A549 (cell line): ENCODE data around the gene ADTRP. TPM values are rescaled to one million over a fixed set of nuclear protein-coding genes. Genes with fewer than 3 reads are reported as not detected.

Experiments used
- ATAC-seq, 2 experiments: fragments of 200-7000 bp in 1 of 2; fragments of >200 bp in 1 of 2; cut with Nextera tagmentation in 1 of 2; cut with Tn5 transposase in 1 of 2; 3 replicates each; pipeline versions ENCODE4 v1.8.0 to v1.9.1; 2018 to 2020; ENCODE audit warnings: mild to moderate bottlenecking in 1 of 2, moderate library complexity in 1 of 2
- CTCF ChIA-PET: fragments of 300-600 bp; sonication (Branson Sonifier 250); formaldehyde crosslinking; extraction: SDS; loops from one replicate; lab custom pipeline; 2021; ENCODE audit warnings: antibody characterized with exemption, inconsistent platforms; lab: Yijun Ruan, JAX
- POLR2A ChIA-PET: fragments of 350-600 bp; formaldehyde crosslinking; extraction: SDS; loops from one replicate; lab custom pipeline; 2021; ENCODE audit warnings: antibody characterized with exemption, inconsistent platforms; lab: Yijun Ruan, JAX
- DNase-seq, 2 experiments: peaks; one replicate each; pipeline versions ENCODE4 v3.0.0 to v3.0.0-alpha.2; 2011 to 2016; ENCODE audit warnings: low read depth in 1 of 2, low spot score in 1 of 2
- FAIRE-seq: peaks from 2 replicates; lab custom pipeline; 2011; peaks lifted over from hg19 to GRCh38; lab: Jason Lieb, UNC
- H3K27ac ChIP-seq, 2 experiments: fragments of >200 bp; sonication (Bioruptor Twin); formaldehyde crosslinking; 3 replicates each; pipeline ENCODE4 v1.5.1; 2016 to 2017
- H3K4me1 ChIP-seq: fragments of >200 bp; sonication (Bioruptor Twin); formaldehyde crosslinking; 3 replicates; pipeline ENCODE4 v1.6.1; 2016
- H3K4me2 ChIP-seq: fragments of >200 bp; sonication (Bioruptor Twin); formaldehyde crosslinking; 3 replicates; pipeline ENCODE4 v1.6.1; 2016
- H3K4me3 ChIP-seq: fragments of >200 bp; sonication (Bioruptor Twin); formaldehyde crosslinking; 3 replicates; pipeline ENCODE4 v1.5.1; 2016
- H3K9me3 ChIP-seq: fragments of >200 bp; sonication (Bioruptor Twin); formaldehyde crosslinking; 3 replicates; pipeline ENCODE4 v1.6.1; 2016
- BHLHE40 ChIP-seq: IDR thresholded peaks from 2 replicates; pipeline ENCODE4 v1.6.1; 2012; ENCODE audit warnings: low read depth, low read length, inconsistent platforms
- CBX8 ChIP-seq: fragments of 200-600 bp; sonication (generic); IDR thresholded peaks from 2 replicates; pipeline ENCODE4 v1.6.1; 2016
- CEBPB ChIP-seq, 2 experiments: fragments of >200 bp in 1 of 2; sonication (Bioruptor Twin) in 1 of 2; formaldehyde crosslinking in 1 of 2; IDR thresholded peaks; 2 replicates each; pipeline ENCODE4 v1.6.1; 2012 to 2016
- CTCF ChIP-seq: fragments of >200 bp; sonication (Bioruptor Twin); formaldehyde crosslinking; IDR thresholded peaks from 3 replicates; pipeline ENCODE4 v1.5.1; 2016
- EHF ChIP-seq: fragments of 250-450 bp; sonication (Bioruptor Pico); IDR thresholded peaks from 2 replicates; pipeline ENCODE4 v1.5.0; 2020; ENCODE audit warnings: mild to moderate bottlenecking
- EP300 ChIP-seq, 2 experiments: fragments of >200 bp; sonication (Bioruptor Twin); formaldehyde crosslinking; IDR thresholded peaks; 2 replicates in 1 of 2; 3 replicates in 1 of 2; pipeline ENCODE4 v1.6.1; 2016 to 2017
- ESRRA ChIP-seq: fragments of 150-350 bp; IDR thresholded peaks from 2 replicates; pipeline ENCODE4 v1.6.1; 2014; ENCODE audit warnings: mild to moderate bottlenecking, low read length, borderline replicate concordance
- FOSB ChIP-seq: fragments of 250-450 bp; sonication (Bioruptor Pico); IDR thresholded peaks from 2 replicates; pipeline ENCODE4 v1.5.0; 2020; ENCODE audit warnings: mild to moderate bottlenecking, moderate library complexity
- FOSL2 ChIP-seq, 2 experiments: fragments of 450-650 bp in 1 of 2; fragments of >200 bp in 1 of 2; sonication (Bioruptor Twin) in 1 of 2; formaldehyde crosslinking; IDR thresholded peaks; 2 replicates each; pipeline versions ENCODE4 v1.5.0 to v1.6.1; 2016 to 2020; ENCODE audit warnings: mild to moderate bottlenecking in 1 of 2, moderate library complexity in 1 of 2
- HEYL ChIP-seq: fragments of 250-450 bp; sonication (Bioruptor Pico); IDR thresholded peaks from 2 replicates; pipeline ENCODE4 v1.8.0; 2021; ENCODE audit warnings: mild to moderate bottlenecking, moderate library complexity
- HOXA7 ChIP-seq: fragments of 250-450 bp; sonication (Bioruptor Pico); IDR thresholded peaks from 2 replicates; pipeline ENCODE4 v1.5.0; 2020; ENCODE audit warnings: mild to moderate bottlenecking, moderate library complexity
- HOXB13 ChIP-seq: fragments of 250-450 bp; sonication (Bioruptor Pico); IDR thresholded peaks from 2 replicates; pipeline ENCODE4 v1.5.0; 2020; ENCODE audit warnings: low read depth, mild to moderate bottlenecking, moderate library complexity
- JUN ChIP-seq, 2 experiments: fragments of >200 bp; sonication (Bioruptor Twin); formaldehyde crosslinking; IDR thresholded peaks; 2 replicates in 1 of 2; 3 replicates in 1 of 2; pipeline ENCODE4 v1.6.1; 2016 to 2017
- JUNB ChIP-seq: fragments of >200 bp; sonication (Bioruptor Twin); formaldehyde crosslinking; IDR thresholded peaks from 2 replicates; pipeline ENCODE4 v1.6.1; 2016
- MAX ChIP-seq: IDR thresholded peaks from 2 replicates; pipeline ENCODE4 v1.6.1; 2012
- NFE2L2 ChIP-seq: fragments of 150-350 bp; conservative IDR thresholded peaks from 2 replicates; pipeline ENCODE4 v1.6.1; 2014; ENCODE audit warnings: low read length
- NPAS2 ChIP-seq: fragments of 250-450 bp; sonication (Bioruptor Pico); IDR thresholded peaks from 2 replicates; pipeline ENCODE4 v1.8.0; 2022; ENCODE audit warnings: mild to moderate bottlenecking, moderate library complexity, borderline replicate concordance
- POLR2AphosphoS2 ChIP-seq: conservative IDR thresholded peaks from 2 replicates; pipeline ENCODE4 v1.6.1; 2012; ENCODE audit warnings: low read length, improper control_type of control experiment, inconsistent platforms
- RAD21 ChIP-seq, 2 experiments: fragments of >200 bp in 1 of 2; sonication (Bioruptor Twin) in 1 of 2; formaldehyde crosslinking in 1 of 2; IDR thresholded peaks in 1 of 2; conservative IDR thresholded peaks in 1 of 2; 2 replicates in 1 of 2; 3 replicates in 1 of 2; pipeline ENCODE4 v1.6.1; 2012 to 2018; ENCODE audit warnings: inconsistent platforms in 1 of 2
- RARB ChIP-seq: fragments of 250-450 bp; sonication (Bioruptor Pico); IDR thresholded peaks from 2 replicates; pipeline ENCODE4 v1.8.0; 2021; ENCODE audit warnings: mild to moderate bottlenecking, moderate library complexity
- RCOR1 ChIP-seq: fragments of 150-350 bp; IDR thresholded peaks from 2 replicates; pipeline ENCODE4 v1.6.1; 2014; ENCODE audit warnings: antibody characterized with exemption, low read length, low read depth
- TFCP2L1 ChIP-seq: fragments of 250-450 bp; sonication (Bioruptor Pico); IDR thresholded peaks from 2 replicates; pipeline ENCODE4 v1.5.0; 2021; ENCODE audit warnings: mild to moderate bottlenecking
- TP53 ChIP-seq: fragments of 250-450 bp; sonication (Bioruptor Pico); IDR thresholded peaks from 2 replicates; pipeline ENCODE4 v1.5.0; 2021; ENCODE audit warnings: mild to moderate bottlenecking, moderate library complexity
- USF2 ChIP-seq: fragments of 450-650 bp; IDR thresholded peaks from 2 replicates; pipeline ENCODE4 v1.6.1; 2014; ENCODE audit warnings: antibody characterized with exemption
- ZC3H11A ChIP-seq: fragments of 450-650 bp; IDR thresholded peaks from 2 replicates; pipeline ENCODE4 v1.6.1; 2014; ENCODE audit warnings: antibody characterized with exemption, mild to moderate bottlenecking
- ZSCAN20 ChIP-seq: fragments of 250-450 bp; sonication (Bioruptor Pico); IDR thresholded peaks from 2 replicates; pipeline ENCODE4 v1.8.0; 2022; ENCODE audit warnings: mild to moderate bottlenecking, moderate library complexity
- WGBS: methylation state at CpG from one replicate; pipeline ENCODE4 v1.1.6; 2017; ENCODE audit errors: missing lambda C conversion rate; 5-methylcytosine and 5-hydroxymethylcytosine counted together
- polyA plus RNA-seq, 4 experiments: library from polyadenylated mRNA; depleted of rRNA in 3 of 4; stranded (reverse); fragments of >200 nt; fragmentation: RNase III in 1 of 4; extraction: RNeasy Plus Mini Kit Qiagen cat#74134 plus additional on column Dnase treatment in 1 of 4; gene quantifications; 2 replicates in 3 of 4; 3 replicates in 1 of 4; pipeline ENCODE4 v1.2.3, GENCODE V29; 2011 to 2017

ADTRP gene
- polyA plus RNA-seq, 2 of the 4 experiments (the other 2 are of a cell fraction) = 0.57 to 0.59 TPM

- no peak overlapping the region for H3K4me2 ChIP-seq
- DNase-seq (no peak), FAIRE-seq (no peak), ATAC-seq (no peak)
- ChIA-PET POLR2A (no interaction called here), CTCF (interaction anchor here (1.4 kb wide), 1 partner anchor 183 kb away, joined by 5 read pairs; no protein-coding TSS in a partner anchor)
- no peak for TF ChIP-seq JUN (IDR thresholded peaks at IDR 0.05)
- no peak for TF ChIP-seq BHLHE40
- no peak for TF ChIP-seq EP300 (IDR thresholded peaks at IDR 0.05)
- TF ChIP-seq TP53 (CRISPR knock-in tag) = no peak
- 67% methylated on average over 3 of the region's 3 CpGs for WGBS
- H3K4me1 ChIP-seq = peaks cover 4% of the 10 kb centered on the region; the same call in 1 of the 3 replicates
- H3K9me3 ChIP-seq = no peaks in the 10 kb centered on the region
- no peak overlapping the region for H3K4me3 ChIP-seq
- no peak overlapping the region for H3K27ac ChIP-seq
Observed at GRCh38 chr6:11747021-11747420, 31.6 kb downstream of the ADTRP start.

GRCh38 chr6:11744753-11745152 lies 33.9 kb downstream of the ADTRP start:
- no peak for TF ChIP-seq HOXA7 (CRISPR knock-in tag)
- TF ChIP-seq CBX8 = no peak
- TF ChIP-seq EHF (CRISPR knock-in tag) = no peak
- TF ChIP-seq TFCP2L1 = no peak
- TF ChIP-seq ZSCAN20 = no peak
- no peak for TF ChIP-seq FOSL2 (IDR thresholded peaks at IDR 0.05)
- TF ChIP-seq FOSL2 (CRISPR knock-in tag; IDR thresholded peaks at IDR 0.05) = no peak
- no peak for TF ChIP-seq CEBPB (IDR thresholded peaks at IDR 0.05)
- no peak for TF ChIP-seq JUNB
- TF ChIP-seq CTCF = no peak
- no peak for TF ChIP-seq NFE2L2
- no peak for TF ChIP-seq USF2
- TF ChIP-seq FOSB = no peak
- TF ChIP-seq RAD21 (conservative IDR thresholded peaks at IDR 0.05 in 1 of 2, IDR thresholded peaks at IDR 0.05 in 1 of 2) = no peak
- no peak for TF ChIP-seq ZC3H11A
- TF ChIP-seq RCOR1 = no peak
- TF ChIP-seq MAX = no peak
- TF ChIP-seq POLR2AphosphoS2 = no peak
- TF ChIP-seq ESRRA = no peak
- FAIRE-seq = no peak
- Histone ChIP-seq H3K27ac (no peak overlapping the region), H3K9me3 (no peaks in the 10 kb centered on the region), H3K4me3 (no peak overlapping the region), H3K4me2 (no peak overlapping the region), H3K4me1 (no peaks in the 10 kb centered on the region)
- ATAC-seq = no peak
- POLR2A ChIA-PET = no interaction called here
- 67% methylated on average over 3 of the region's 3 CpGs for WGBS
- CTCF ChIA-PET = interaction anchor here (1.0 kb wide), 1 partner anchor 45 kb away, joined by 3 read pairs; no protein-coding TSS in a partner anchor
- no peak for DNase-seq

- Histone ChIP-seq H3K4me1 (no peaks in the 10 kb centered on the region; the same call in 2 of the 3 replicates), H3K4me3 (no peak overlapping the region)
- ATAC-seq (no peak), DNase-seq (no peak)
- POLR2A ChIA-PET = no interaction called here
- CTCF ChIA-PET = interaction anchor here (1.0 kb wide), 1 partner anchor 44 kb away, joined by 3 read pairs; no protein-coding TSS in a partner anchor
- WGBS = 81% methylated on average over 1 of the region's 1 CpG
- TF ChIP-seq HOXB13 (CRISPR knock-in tag) (no peak), JUNB (no peak), NPAS2 (CRISPR knock-in tag) (no peak), HEYL (CRISPR knock-in tag) (no peak), RARB (CRISPR knock-in tag) (no peak)
- TF ChIP-seq, all 56 proteins: peak for 0
- H3K27ac ChIP-seq = no peak overlapping the region
- FAIRE-seq = no peak
- H3K4me2 ChIP-seq = no peak overlapping the region
- H3K9me3 ChIP-seq = no peaks in the 10 kb centered on the region
Observed at GRCh38 chr6:11744101-11744500, 34.5 kb downstream of the ADTRP start.
